Measurements from ENCODE around the gene NCOR2. TPM values are rescaled to one million over a fixed set of nuclear protein-coding genes. Genes with fewer than 3 reads are reported as not detected.

The NCOR2 gene
- polyA plus RNA-seq, 1 donor (not counting 4 experiments of a cell fraction or from before 2014, with no cell fraction given), result 4.7 TPM

DNA sequence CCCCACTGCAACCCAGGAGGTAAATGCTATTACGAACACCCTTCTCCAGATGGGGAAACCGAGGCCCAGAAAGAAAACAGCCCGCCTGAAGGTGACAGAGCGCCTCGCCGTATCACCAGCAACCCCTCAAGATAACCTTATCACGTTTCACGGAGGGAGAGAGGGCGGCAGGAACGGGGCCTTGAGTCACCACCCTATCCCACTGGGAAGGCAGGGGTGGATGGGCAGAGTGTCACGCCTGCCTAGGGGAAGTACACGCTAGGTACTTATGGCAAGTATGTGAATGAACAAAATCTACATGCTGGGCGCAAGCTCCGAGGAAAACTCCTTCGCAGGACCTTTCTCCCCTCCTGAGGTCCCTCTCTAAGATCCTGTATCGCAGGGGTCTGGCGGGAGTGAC, 17.8 kb downstream of the NCOR2 start:
- no peaks in the 10 kb centered on the region for H3K9me1 ChIP-seq (ENCODE audit: control insufficient read depth, extremely low read depth, insufficient read depth, low read length)
- no peak for DNase-seq (ENCODE audit: low read depth, low spot score)
- no peak for FAIRE-seq
- H3K9ac ChIP-seq (ENCODE audit: control insufficient read depth, extremely low read depth, insufficient read depth, low read length), result peak overlapping the region; percentile 71
- H3K4me2 ChIP-seq (ENCODE audit: control insufficient read depth, extremely low read depth, insufficient read depth, low read depth, low read length), result peak overlapping the region; percentile 76
- H3K79me2 ChIP-seq (ENCODE audit: control insufficient read depth, insufficient read depth, low read length), result peaks cover 94% of the 10 kb centered on the region
- H4K20me1 ChIP-seq (ENCODE audit: control insufficient read depth, extremely low read depth, insufficient read depth, low read length), result peaks cover 32% of the 10 kb centered on the region
- no peak for TF ChIP-seq EZH2 (IDR thresholded peaks at IDR 0.05; ENCODE audit: low read length)
- TF ChIP-seq, protein P1, sequence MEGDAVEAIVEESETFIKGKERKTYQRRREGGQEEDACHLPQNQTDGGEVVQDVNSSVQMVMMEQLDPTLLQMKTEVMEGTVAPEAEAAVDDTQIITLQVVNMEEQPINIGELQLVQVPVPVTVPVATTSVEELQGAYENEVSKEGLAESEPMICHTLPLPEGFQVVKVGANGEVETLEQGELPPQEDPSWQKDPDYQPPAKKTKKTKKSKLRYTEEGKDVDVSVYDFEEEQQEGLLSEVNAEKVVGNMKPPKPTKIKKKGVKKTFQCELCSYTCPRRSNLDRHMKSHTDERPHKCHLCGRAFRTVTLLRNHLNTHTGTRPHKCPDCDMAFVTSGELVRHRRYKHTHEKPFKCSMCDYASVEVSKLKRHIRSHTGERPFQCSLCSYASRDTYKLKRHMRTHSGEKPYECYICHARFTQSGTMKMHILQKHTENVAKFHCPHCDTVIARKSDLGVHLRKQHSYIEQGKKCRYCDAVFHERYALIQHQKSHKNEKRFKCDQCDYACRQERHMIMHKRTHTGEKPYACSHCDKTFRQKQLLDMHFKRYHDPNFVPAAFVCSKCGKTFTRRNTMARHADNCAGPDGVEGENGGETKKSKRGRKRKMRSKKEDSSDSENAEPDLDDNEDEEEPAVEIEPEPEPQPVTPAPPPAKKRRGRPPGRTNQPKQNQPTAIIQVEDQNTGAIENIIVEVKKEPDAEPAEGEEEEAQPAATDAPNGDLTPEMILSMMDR (optimal IDR thresholded peaks at IDR 0.05 in 1 of 3, IDR thresholded peaks at IDR 0.05 in 1 of 3, conservative IDR thresholded peaks at IDR 0.05 in 1 of 3; ENCODE audit: extremely low read depth in 1 of 3, insufficient read depth in 2 of 3, low read length in 3 of 3), result no peak
- no peaks in the 10 kb centered on the region for H3K9me3 ChIP-seq (ENCODE audit: control insufficient read depth, low read depth, low read length)
- peak overlapping the region; percentile 72 for H3K27ac ChIP-seq (ENCODE audit: control insufficient read depth, insufficient read depth, low read length)
- peaks cover 42% of the 10 kb centered on the region for H3K4me1 ChIP-seq (ENCODE audit: control insufficient read depth, extremely low read depth, insufficient read depth, low read length)
- no peak overlapping the region for H2AFZ ChIP-seq (ENCODE audit: control insufficient read depth, low read length)
- dilution Hi-C loops (cut with MboI; ENCODE audit: extremely low pct_ligation_motif_present, low sequenced_read_pairs), result no loop called here
- peaks cover 3 to 10% of the 10 kb centered on the region in 2 experiments for H3K36me3 ChIP-seq (ENCODE audit: control insufficient read depth in 2 of 2, extremely low read depth in 1 of 2, insufficient read depth in 2 of 2, low read length in 2 of 2)
- no peaks in the 10 kb centered on the region for H3K27me3 ChIP-seq (ENCODE audit: control insufficient read depth, extremely low read depth, insufficient read depth, low read length)
- H3K4me3 ChIP-seq (ENCODE audit: control insufficient read depth in 2 of 3, extremely low read depth in 1 of 3, insufficient read depth in 2 of 3, low read depth in 1 of 3, low read length in 3 of 3), result peak overlapping the region in 1 of 3 experiments; percentile 45

DNA sequence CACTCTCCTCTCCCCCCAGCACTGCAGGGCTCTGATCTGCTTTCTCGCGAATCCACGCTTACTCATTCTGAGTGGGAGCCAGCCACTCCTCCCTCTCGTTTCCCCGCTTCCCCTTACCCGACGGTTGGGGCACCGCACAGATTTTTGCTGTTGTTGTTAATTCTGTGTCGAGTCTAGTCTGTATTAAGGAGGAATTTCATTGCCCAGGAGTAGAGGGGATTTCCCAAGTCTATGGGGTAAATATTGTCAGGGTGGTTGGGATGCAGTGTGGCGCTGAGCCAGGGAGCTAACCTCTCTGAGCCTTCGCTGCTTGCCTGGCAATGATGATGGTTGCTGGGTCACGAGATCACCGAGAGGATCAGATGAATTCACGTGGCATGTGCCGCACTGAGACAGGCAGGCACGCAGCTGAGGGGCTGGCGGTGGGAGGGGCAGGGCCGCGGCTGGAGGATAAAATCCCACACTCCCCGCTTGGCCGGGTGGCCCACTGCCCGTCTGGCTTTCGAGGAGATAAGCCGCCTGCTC, 18.5 kb downstream of the NCOR2 start:
- Histone ChIP-seq H3K36me3 (ENCODE audit: control insufficient read depth in 2 of 2, extremely low read depth in 1 of 2, insufficient read depth in 2 of 2, low read length in 2 of 2) (peaks cover 3 to 10% of the 10 kb centered on the region in 2 experiments), H3K4me2 (ENCODE audit: control insufficient read depth, extremely low read depth, insufficient read depth, low read depth, low read length) (peak overlapping the region; percentile 48), H2AFZ (ENCODE audit: control insufficient read depth, low read length) (no peak overlapping the region), H3K4me1 (ENCODE audit: control insufficient read depth, extremely low read depth, insufficient read depth, low read length) (peaks cover 42% of the 10 kb centered on the region), H3K79me2 (ENCODE audit: control insufficient read depth, insufficient read depth, low read length) (peaks cover 94% of the 10 kb centered on the region), H3K27ac (ENCODE audit: control insufficient read depth, insufficient read depth, low read length) (peak overlapping the region; percentile 72), H3K4me3 (ENCODE audit: control insufficient read depth in 2 of 3, extremely low read depth in 1 of 3, insufficient read depth in 2 of 3, low read depth in 1 of 3, low read length in 3 of 3) (no peak overlapping the region), H4K20me1 (ENCODE audit: control insufficient read depth, extremely low read depth, insufficient read depth, low read length) (peaks cover 39% of the 10 kb centered on the region), H3K9me3 (ENCODE audit: control insufficient read depth, low read depth, low read length) (no peaks in the 10 kb centered on the region), H3K27me3 (ENCODE audit: control insufficient read depth, extremely low read depth, insufficient read depth, low read length) (no peaks in the 10 kb centered on the region), H3K9me1 (ENCODE audit: control insufficient read depth, extremely low read depth, insufficient read depth, low read length) (no peaks in the 10 kb centered on the region), H3K9ac (ENCODE audit: control insufficient read depth, extremely low read depth, insufficient read depth, low read length) (peak overlapping the region; percentile 71)
- no peak for TF ChIP-seq EZH2 (IDR thresholded peaks at IDR 0.05; ENCODE audit: low read length)
- TF ChIP-seq, protein P1 (optimal IDR thresholded peaks at IDR 0.05 in 1 of 3, IDR thresholded peaks at IDR 0.05 in 1 of 3, conservative IDR thresholded peaks at IDR 0.05 in 1 of 3; ENCODE audit: extremely low read depth in 1 of 3, insufficient read depth in 2 of 3, low read length in 3 of 3), result no peak
- FAIRE-seq (no peak), DNase-seq (ENCODE audit: low read depth, low spot score) (no peak)
- dilution Hi-C loops (cut with MboI; ENCODE audit: extremely low pct_ligation_motif_present, low sequenced_read_pairs), result no loop called here

All from keratinocyte (primary cell).